Measurements from ENCODE around the gene NPAT. TPM values are rescaled to one million over a fixed set of nuclear protein-coding genes. Genes with fewer than 3 reads are reported as not detected.

The NPAT gene
- total RNA-seq, 1 donor from 2014 or later = 39.2 TPM

- H3K9me3 ChIP-seq (ENCODE audit: low read depth) = no peaks in the 10 kb centered on the region
- H3K27ac ChIP-seq = no peak overlapping the region
- H3K27me3 Mint-ChIP-seq (ENCODE audit: insufficient read depth, low read depth) = no peaks in the 10 kb centered on the region
- H4K20me1 ChIP-seq (ENCODE audit: low read depth) = peaks cover 25% of the 10 kb centered on the region
- no peak overlapping the region for H3K27ac Mint-ChIP-seq
- no peak overlapping the region for H3K4me3 ChIP-seq
- no peak overlapping the region for H2AFZ ChIP-seq (replicated peaks)
- TF ChIP-seq CTCF (IDR thresholded peaks at IDR 0.05) (no peak), EZH2phosphoT487 (IDR thresholded peaks at IDR 0.05) (no peak), EZH2 (IDR thresholded peaks at IDR 0.05) (no peak)
- H3K4me1 ChIP-seq = no peaks in the 10 kb centered on the region
- H3K4me1 Mint-ChIP-seq = no peaks in the 10 kb centered on the region
- peaks cover 13% of the 10 kb centered on the region for H3K36me3 ChIP-seq
- no peak overlapping the region for H3K4me2 ChIP-seq
- H3K27me3 ChIP-seq = no peaks in the 10 kb centered on the region
- no peak overlapping the region for H3K9ac ChIP-seq
- no peaks in the 10 kb centered on the region for H3K9me3 Mint-ChIP-seq
- DNase-seq (ENCODE audit: low spot score) = no peak
- H3K36me3 Mint-ChIP-seq = peaks cover 13% of the 10 kb centered on the region
- no peaks in the 10 kb centered on the region for H3F3A ChIP-seq (ENCODE audit: low read depth)
- H3K4me3 Mint-ChIP-seq = no peak overlapping the region
- peaks cover 61% of the 10 kb centered on the region for H3K79me2 ChIP-seq (ENCODE audit: low read depth)
Measured at GRCh38 chr11:108197351-108197750, 25.1 kb downstream of the NPAT start.

GRCh38 chr11:108196901-108197300 is 25.5 kb downstream of the NPAT start:
- peaks cover 13% of the 10 kb centered on the region for H3K36me3 Mint-ChIP-seq
- no peaks in the 10 kb centered on the region for H3K9me3 Mint-ChIP-seq
- no peak overlapping the region for H3K4me2 ChIP-seq
- no peak overlapping the region for H3K27ac ChIP-seq
- no peak overlapping the region for H3K4me3 ChIP-seq
- H3K27ac Mint-ChIP-seq = no peak overlapping the region
- H2AFZ ChIP-seq (replicated peaks) = no peak overlapping the region
- no peaks in the 10 kb centered on the region for H3K4me1 Mint-ChIP-seq
- H3K27me3 ChIP-seq = no peaks in the 10 kb centered on the region
- H3K4me1 ChIP-seq = no peaks in the 10 kb centered on the region
- no peak for DNase-seq (ENCODE audit: low spot score)
- H4K20me1 ChIP-seq (ENCODE audit: low read depth) = peaks cover 25% of the 10 kb centered on the region
- H3K4me3 Mint-ChIP-seq = no peak overlapping the region
- peaks cover 17% of the 10 kb centered on the region for H3K36me3 ChIP-seq
- H3F3A ChIP-seq (ENCODE audit: low read depth) = no peaks in the 10 kb centered on the region
- no peak overlapping the region for H3K9ac ChIP-seq
- no peaks in the 10 kb centered on the region for H3K9me3 ChIP-seq (ENCODE audit: low read depth)
- TF ChIP-seq EZH2phosphoT487 (IDR thresholded peaks at IDR 0.05) (no peak), EZH2 (IDR thresholded peaks at IDR 0.05) (no peak), CTCF (IDR thresholded peaks at IDR 0.05) (no peak)
- peaks cover 56% of the 10 kb centered on the region for H3K79me2 ChIP-seq (ENCODE audit: low read depth)
- no peaks in the 10 kb centered on the region for H3K27me3 Mint-ChIP-seq (ENCODE audit: insufficient read depth, low read depth)

- Histone ChIP-seq H3K4me3 (no peak overlapping the region), H3K79me2 (ENCODE audit: low read depth) (peaks cover 28% of the 10 kb centered on the region), H3K4me1 (no peaks in the 10 kb centered on the region), H3K9me3 (ENCODE audit: low read depth) (no peaks in the 10 kb centered on the region), H3K9ac (no peak overlapping the region), H3K36me3 (peaks cover 25% of the 10 kb centered on the region), H3K27ac (no peak overlapping the region), H3F3A (ENCODE audit: low read depth) (no peaks in the 10 kb centered on the region), H2AFZ (replicated peaks) (no peak overlapping the region), H3K27me3 (no peaks in the 10 kb centered on the region), H3K4me2 (no peak overlapping the region), H4K20me1 (ENCODE audit: low read depth) (peaks cover 7% of the 10 kb centered on the region)
- TF ChIP-seq CTCF (IDR thresholded peaks at IDR 0.05) (no peak), EZH2 (IDR thresholded peaks at IDR 0.05) (no peak), EZH2phosphoT487 (IDR thresholded peaks at IDR 0.05) (no peak)
- H3K4me3 Mint-ChIP-seq = no peak overlapping the region
- DNase-seq (ENCODE audit: low spot score) = no peak
- H3K4me1 Mint-ChIP-seq = no peaks in the 10 kb centered on the region
- H3K27me3 Mint-ChIP-seq (ENCODE audit: insufficient read depth, low read depth) = no peaks in the 10 kb centered on the region
- H3K36me3 Mint-ChIP-seq = peaks cover 19% of the 10 kb centered on the region
- no peaks in the 10 kb centered on the region for H3K9me3 Mint-ChIP-seq
- no peak overlapping the region for H3K27ac Mint-ChIP-seq
Measured at GRCh38 chr11:108193725-108194124, 28.7 kb downstream of the NPAT start.

All from neural progenitor cell (in vitro differentiated cells).